Body of pancreas (tissue), 4 donors: ENCODE results near the gene COL23A1.

ENCODE experiments used
- POLR2A ChIP-seq, 3 donors: fragments of 450-650 bp; IDR thresholded peaks; one replicate each; pipeline ENCODE4 v1.6.1; 2016; ENCODE audit warnings: antibody characterized with exemption in 3 of 3, mild to moderate bottlenecking in 2 of 3
- TF ChIP-seq, protein P1 (sequence below), 7 experiments: fragments of 450-650 bp in 4 of 7; fragments of 200-600 bp in 3 of 7; sonication (generic) in 3 of 7; IDR thresholded peaks; one replicate each; pipeline ENCODE4 v1.5.1; 2016 to 2019; ENCODE audit warnings: antibody characterized with exemption in 7 of 7

DNA sequence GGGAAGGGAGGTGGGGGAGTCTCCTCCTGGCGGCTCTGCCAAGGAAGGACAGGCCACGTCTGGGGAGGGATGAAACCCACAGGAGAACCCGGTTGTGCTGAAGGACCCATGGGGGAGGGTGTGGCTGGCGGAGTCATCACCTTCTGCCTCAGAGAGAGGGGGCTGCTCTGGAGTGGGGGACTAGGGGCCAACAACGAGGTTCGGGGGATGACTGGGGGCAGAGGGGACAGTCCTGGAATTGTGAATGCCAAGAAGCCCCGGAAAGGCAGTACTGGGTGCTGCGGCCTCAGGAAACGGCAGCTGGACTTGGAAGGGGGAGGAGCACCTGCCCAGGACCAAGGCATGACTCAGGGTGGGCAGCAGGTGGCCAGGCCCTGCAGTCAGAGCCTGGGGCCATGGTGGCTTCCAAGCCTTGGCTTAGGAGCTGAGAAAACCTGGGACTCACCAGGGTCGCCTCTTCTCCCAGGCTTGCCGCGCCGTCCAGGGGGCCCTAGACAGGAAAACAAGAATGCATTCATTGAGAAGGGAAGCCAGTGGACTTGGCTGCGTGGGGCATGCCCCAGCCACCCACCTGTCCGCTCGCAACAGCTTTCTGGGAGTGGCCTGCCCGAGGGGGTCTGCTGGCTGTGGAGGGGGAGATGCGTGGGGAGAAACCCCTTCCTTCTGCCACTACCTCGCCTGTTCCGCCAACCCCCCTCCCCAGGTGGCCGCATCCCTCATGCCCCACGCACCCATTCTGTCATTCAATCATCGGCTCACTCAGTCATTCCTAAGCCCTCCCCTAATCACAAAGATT lies 283.6 kb downstream of the COL23A1 start:
- TF ChIP-seq, protein P1, sequence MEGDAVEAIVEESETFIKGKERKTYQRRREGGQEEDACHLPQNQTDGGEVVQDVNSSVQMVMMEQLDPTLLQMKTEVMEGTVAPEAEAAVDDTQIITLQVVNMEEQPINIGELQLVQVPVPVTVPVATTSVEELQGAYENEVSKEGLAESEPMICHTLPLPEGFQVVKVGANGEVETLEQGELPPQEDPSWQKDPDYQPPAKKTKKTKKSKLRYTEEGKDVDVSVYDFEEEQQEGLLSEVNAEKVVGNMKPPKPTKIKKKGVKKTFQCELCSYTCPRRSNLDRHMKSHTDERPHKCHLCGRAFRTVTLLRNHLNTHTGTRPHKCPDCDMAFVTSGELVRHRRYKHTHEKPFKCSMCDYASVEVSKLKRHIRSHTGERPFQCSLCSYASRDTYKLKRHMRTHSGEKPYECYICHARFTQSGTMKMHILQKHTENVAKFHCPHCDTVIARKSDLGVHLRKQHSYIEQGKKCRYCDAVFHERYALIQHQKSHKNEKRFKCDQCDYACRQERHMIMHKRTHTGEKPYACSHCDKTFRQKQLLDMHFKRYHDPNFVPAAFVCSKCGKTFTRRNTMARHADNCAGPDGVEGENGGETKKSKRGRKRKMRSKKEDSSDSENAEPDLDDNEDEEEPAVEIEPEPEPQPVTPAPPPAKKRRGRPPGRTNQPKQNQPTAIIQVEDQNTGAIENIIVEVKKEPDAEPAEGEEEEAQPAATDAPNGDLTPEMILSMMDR (IDR thresholded peaks at IDR 0.05), result no peak
- no peak for TF ChIP-seq POLR2A (IDR thresholded peaks at IDR 0.05)
